HG02588 (cell line): ENCODE data around the gene MRPS17.
A peak's percentile ranks its signal among the peaks of the same experiment; 100 is the strongest.
"Not testable (repeated sequence)": the region's sequence is repeated elsewhere in the genome, so short reads cannot be mapped to it uniquely, and the experiment has no call there.

ENCODE experiments used
- ATAC-seq: cut with Tn5 transposase; IDR thresholded peaks from one replicate; pipeline ENCODE4 v1.9.1; 2021; ENCODE audit warnings: mild to moderate bottlenecking, moderate library complexity; ENCODE audit not compliant: unreplicated experiment

The MRPS17 gene

GRCh38 chr7:55951637-55952351 is at the start of gene MRPS17:
Gene MRPS17, plus strand, starts transcription at chr7:55951877. Its CDS starts 1,319 bp downstream, at chr7:55953196.
- ATAC-seq, result peak; percentile 100

- ATAC-seq, result peak; percentile 87
Measured at GRCh38 chr7:55903985-55904759, 47.5 kb upstream of the MRPS17 start.

GRCh38 chr7:55912748-55913158 is 38.9 kb upstream of the MRPS17 start:
- no peak for ATAC-seq

- ATAC-seq, result no peak
Measured at GRCh38 chr7:55917771-55918170, 33.9 kb upstream of the MRPS17 start.

- no peak for ATAC-seq
Measured at GRCh38 chr7:55928006-55928767, 23.5 kb upstream of the MRPS17 start.

GRCh38 chr7:55931421-55932151 is 20.1 kb upstream of the MRPS17 start:
- ATAC-seq, result no peak

GRCh38 chr7:55939514-55940123 is 12.1 kb upstream of the MRPS17 start:
- ATAC-seq, result no peak

GRCh38 chr7:55946545-55946944 is 5.1 kb upstream of the MRPS17 start:
- no peak for ATAC-seq

GRCh38 chr7:55952352-55952671 is 635 bp downstream of the MRPS17 start:
- ATAC-seq, result not testable (repeated sequence)

GRCh38 chr7:55953707-55954475 is 2.2 kb downstream of the MRPS17 start:
- no peak for ATAC-seq

GRCh38 chr7:55957190-55957589 is 5.5 kb downstream of the MRPS17 start:
- no peak for ATAC-seq

GRCh38 chr7:55962014-55962413 is 10.3 kb downstream of the MRPS17 start:
- ATAC-seq, result no peak

GRCh38 chr7:55963584-55964168 is 12.0 kb downstream of the MRPS17 start:
- no peak for ATAC-seq

- peak; percentile 79 for ATAC-seq
Measured at GRCh38 chr7:55964261-55965099, 12.8 kb downstream of the MRPS17 start, which contains the start of gene NIPSNAP2. Gene NIPSNAP2, plus strand, starts transcription at chr7:55964585. Its CDS starts 25 bp downstream, at chr7:55964610.

- ATAC-seq, result no peak
Measured at GRCh38 chr7:55965100-55965470, 13.4 kb downstream of the MRPS17 start.

GRCh38 chr7:55965805-55966421 is 14.2 kb downstream of the MRPS17 start:
- no peak for ATAC-seq

GRCh38 chr7:55966851-55967250 is 15.2 kb downstream of the MRPS17 start:
- ATAC-seq, result no peak

- no peak for ATAC-seq
Measured at GRCh38 chr7:55969391-55969790, 17.7 kb downstream of the MRPS17 start.
